Lower leg skin (tissue), 3 donors: ENCODE results near the gene ACOX3.

ENCODE experiments used
- CTCF ChIP-seq, 3 donors: fragments of 450-650 bp; IDR thresholded peaks; one replicate each; pipeline ENCODE4 v1.5.1; 2016; ENCODE audit warnings: antibody characterized with exemption in 3 of 3, mild to moderate bottlenecking in 3 of 3, moderate library complexity in 2 of 3
- POLR2A ChIP-seq, 2 donors: fragments of 450-650 bp; IDR thresholded peaks; one replicate each; pipeline ENCODE4 v1.6.1; 2016 to 2017; ENCODE audit warnings: antibody characterized with exemption in 2 of 2, mild to moderate bottlenecking in 1 of 2, moderate library complexity in 1 of 2

GRCh38 chr4:8336412-8337075, 104.0 kb downstream of the ACOX3 start:
- TF ChIP-seq POLR2A (IDR thresholded peaks at IDR 0.05): no peak
- no peak for TF ChIP-seq CTCF (IDR thresholded peaks at IDR 0.05)
